Mesothelial cell of epicardium (in vitro differentiated cells): Measurements from ENCODE around the gene DUS1L. TPM values are rescaled to one million over a fixed set of nuclear protein-coding genes. Genes with fewer than 3 reads are reported as not detected.

Source experiments
- DNase-seq, 2 experiments: peaks; one replicate each; pipeline ENCODE4 v3.0.0; 2021; ENCODE audit warnings: low spot score in 2 of 2; ENCODE audit not compliant: unreplicated experiment in 2 of 2
- H3K27ac Mint-ChIP-seq: 2 replicates; pipeline ENCODE4 v1.8.0; 2021; ENCODE audit warnings: mixed read lengths
- H3K27me3 Mint-ChIP-seq: 2 replicates; pipeline ENCODE4 v1.8.0; 2021; ENCODE audit warnings: low read depth, mixed read lengths
- H3K36me3 Mint-ChIP-seq: 2 replicates; pipeline ENCODE4 v1.8.0; 2021; ENCODE audit warnings: mixed read lengths
- H3K4me1 Mint-ChIP-seq: 2 replicates; pipeline ENCODE4 v1.8.0; 2021; ENCODE audit warnings: mixed read lengths
- H3K4me3 Mint-ChIP-seq: 2 replicates; pipeline ENCODE4 v1.8.0; 2021; ENCODE audit warnings: mild to moderate bottlenecking, moderate library complexity, mixed read lengths
- H3K9me3 Mint-ChIP-seq: 2 replicates; pipeline ENCODE4 v1.8.0; 2021; ENCODE audit warnings: mixed read lengths
- CTCF ChIP-seq: fragments of 200-600 bp; sonication (generic); IDR thresholded peaks from one replicate; pipeline ENCODE4 v1.5.0; 2021; ENCODE audit warnings: antibody characterized with exemption; ENCODE audit not compliant: unreplicated experiment
- total RNA-seq: library from RNA; stranded (reverse); gene quantifications from 3 replicates; pipeline ENCODE4 v1.2.1, GENCODE V29; 2021

DUS1L gene
- total RNA-seq, 1 donor from 2014 or later, result 94.9 TPM

- H3K9me3 Mint-ChIP-seq, result no peaks in the 10 kb centered on the region
- no peak overlapping the region for H3K27ac Mint-ChIP-seq
- no peak for DNase-seq
- H3K4me1 Mint-ChIP-seq, result peaks cover 9% of the 10 kb centered on the region
- H3K36me3 Mint-ChIP-seq, result peaks cover 11% of the 10 kb centered on the region
- no peak for TF ChIP-seq CTCF
- H3K27me3 Mint-ChIP-seq, result no peaks in the 10 kb centered on the region
- H3K4me3 Mint-ChIP-seq, result no peak overlapping the region
Measured at GRCh38 chr17:82047914-82048570, 17.6 kb downstream of the DUS1L start.

GRCh38 chr17:82047379-82047778, 18.2 kb downstream of the DUS1L start:
- DNase-seq, result no peak
- Mint-ChIP-seq H3K27me3 (no peaks in the 10 kb centered on the region), H3K36me3 (peaks cover 11% of the 10 kb centered on the region), H3K4me3 (no peak overlapping the region), H3K27ac (no peak overlapping the region), H3K4me1 (peaks cover 7% of the 10 kb centered on the region), H3K9me3 (no peaks in the 10 kb centered on the region)
- TF ChIP-seq CTCF, result no peak

GRCh38 chr17:82046903-82047302, 18.7 kb downstream of the DUS1L start:
- Mint-ChIP-seq H3K4me1 (peaks cover 7% of the 10 kb centered on the region), H3K36me3 (peaks cover 11% of the 10 kb centered on the region), H3K4me3 (no peak overlapping the region), H3K27me3 (no peaks in the 10 kb centered on the region), H3K9me3 (no peaks in the 10 kb centered on the region), H3K27ac (no peak overlapping the region)
- TF ChIP-seq CTCF, result no peak
- no peak for DNase-seq

GRCh38 chr17:82045936-82046484, 19.6 kb downstream of the DUS1L start:
- DNase-seq, result no peak
- Mint-ChIP-seq H3K9me3 (no peaks in the 10 kb centered on the region), H3K36me3 (peaks cover 11% of the 10 kb centered on the region), H3K27ac (no peak overlapping the region), H3K27me3 (no peaks in the 10 kb centered on the region), H3K4me3 (no peak overlapping the region), H3K4me1 (peaks cover 7% of the 10 kb centered on the region)
- no peak for TF ChIP-seq CTCF

- H3K27me3 Mint-ChIP-seq, result no peaks in the 10 kb centered on the region
- peaks cover 6% of the 10 kb centered on the region for H3K4me1 Mint-ChIP-seq
- H3K36me3 Mint-ChIP-seq, result peaks cover 11% of the 10 kb centered on the region
- no peak for DNase-seq
- no peak overlapping the region for H3K4me3 Mint-ChIP-seq
- TF ChIP-seq CTCF, result no peak
- H3K9me3 Mint-ChIP-seq, result no peaks in the 10 kb centered on the region
- H3K27ac Mint-ChIP-seq, result no peak overlapping the region
Measured at GRCh38 chr17:82043507-82043906, 22.1 kb downstream of the DUS1L start.
